Measurements from ENCODE around the gene SLC7A1. TPM values are rescaled to one million over a fixed set of nuclear protein-coding genes. Genes with fewer than 3 reads are reported as not detected.

The SLC7A1 gene
- total and polyA plus RNA-seq, 8 donors = 5.2 to 143 (median 32.9) TPM

DNA sequence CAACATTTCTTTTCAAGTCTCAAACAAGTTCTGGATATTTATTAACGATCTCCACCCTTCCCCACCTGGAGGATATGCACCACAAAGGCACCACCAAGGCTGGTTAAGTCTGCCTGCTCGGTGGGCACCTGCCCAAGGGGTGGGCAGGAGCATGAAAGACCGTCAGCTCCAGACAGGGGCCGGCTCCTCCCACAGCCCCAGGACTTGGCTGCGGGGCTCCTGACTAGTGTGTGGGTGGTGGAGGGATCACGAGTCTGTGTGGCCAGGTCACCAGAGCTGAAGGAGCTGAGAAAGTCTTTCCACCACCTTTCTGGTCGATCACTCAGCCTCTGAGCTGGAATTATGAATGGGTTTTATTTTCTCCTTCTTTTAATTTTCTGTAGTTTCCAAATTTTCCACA, 7.8 kb downstream of the SLC7A1 start:
- Histone ChIP-seq H3K36me3 (no peaks in the 10 kb centered on the region), H3K27me3 (no peaks in the 10 kb centered on the region), H3K27ac (peak overlapping the region in 1 of 4 donors; percentile 44), H3K9me3 (no peaks in the 10 kb centered on the region), H3K4me1 (peaks cover 0 to 11% (median 3%) of the 10 kb centered on the region in 3 donors), H3K4me3 (no peak overlapping the region)
- no peak for FAIRE-seq
- no peak for DNase-seq
- TF ChIP-seq, protein P1, sequence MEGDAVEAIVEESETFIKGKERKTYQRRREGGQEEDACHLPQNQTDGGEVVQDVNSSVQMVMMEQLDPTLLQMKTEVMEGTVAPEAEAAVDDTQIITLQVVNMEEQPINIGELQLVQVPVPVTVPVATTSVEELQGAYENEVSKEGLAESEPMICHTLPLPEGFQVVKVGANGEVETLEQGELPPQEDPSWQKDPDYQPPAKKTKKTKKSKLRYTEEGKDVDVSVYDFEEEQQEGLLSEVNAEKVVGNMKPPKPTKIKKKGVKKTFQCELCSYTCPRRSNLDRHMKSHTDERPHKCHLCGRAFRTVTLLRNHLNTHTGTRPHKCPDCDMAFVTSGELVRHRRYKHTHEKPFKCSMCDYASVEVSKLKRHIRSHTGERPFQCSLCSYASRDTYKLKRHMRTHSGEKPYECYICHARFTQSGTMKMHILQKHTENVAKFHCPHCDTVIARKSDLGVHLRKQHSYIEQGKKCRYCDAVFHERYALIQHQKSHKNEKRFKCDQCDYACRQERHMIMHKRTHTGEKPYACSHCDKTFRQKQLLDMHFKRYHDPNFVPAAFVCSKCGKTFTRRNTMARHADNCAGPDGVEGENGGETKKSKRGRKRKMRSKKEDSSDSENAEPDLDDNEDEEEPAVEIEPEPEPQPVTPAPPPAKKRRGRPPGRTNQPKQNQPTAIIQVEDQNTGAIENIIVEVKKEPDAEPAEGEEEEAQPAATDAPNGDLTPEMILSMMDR (IDR thresholded peaks at IDR 0.05) = no peak
- intact Hi-C loops (cut with DNase I) = no loop called here
- peak in 2 of 4 donors; percentile 53 to 69 for ATAC-seq
- WGBS, 2 donors = 44 to 46% methylated on average over 7 of the region's 7 CpGs

DNA sequence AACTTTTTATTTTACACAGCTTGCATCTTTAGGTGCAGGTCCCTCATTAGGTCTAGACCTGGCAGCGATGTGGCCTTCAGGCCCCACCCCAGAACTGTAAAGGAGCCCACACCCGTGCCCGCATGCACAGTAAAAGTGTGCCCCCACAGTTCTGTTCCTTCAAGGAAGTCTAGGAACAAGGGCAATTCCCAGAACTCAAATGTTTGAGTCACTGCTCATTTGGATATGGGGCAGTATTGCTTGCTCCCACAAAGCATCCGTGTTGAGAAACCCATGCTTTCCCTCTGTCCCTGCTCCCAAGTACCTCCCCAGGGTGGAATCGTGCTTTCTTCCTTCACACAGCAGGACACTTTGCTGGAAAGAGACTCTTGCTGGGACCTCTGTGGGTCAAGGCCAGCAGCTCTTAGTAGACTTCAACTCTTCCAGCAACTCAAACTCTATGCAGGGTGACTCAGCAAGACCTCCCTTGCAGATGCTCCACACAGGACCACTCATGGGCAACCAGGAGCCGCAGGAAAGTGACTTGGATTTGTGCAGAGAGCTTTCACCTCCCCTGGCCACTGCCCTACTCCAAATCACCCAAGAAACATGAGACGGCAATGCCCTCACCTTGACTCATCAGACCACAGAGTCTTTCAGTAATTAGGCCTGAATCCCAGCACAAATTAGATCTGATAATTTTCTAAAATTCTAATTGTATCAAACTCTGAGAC, 12.3 kb downstream of the SLC7A1 start:
- DNase-seq (no peak), ATAC-seq (no peak), FAIRE-seq (no peak)
- intact Hi-C loops (cut with DNase I) = no loop called here
- peaks cover 5 to 25% (median 10%) of the 10 kb centered on the region in 3 donors for H3K4me1 ChIP-seq
- no peak overlapping the region for H3K4me3 ChIP-seq
- no peaks in the 10 kb centered on the region for H3K27me3 ChIP-seq
- H3K27ac ChIP-seq = no peak overlapping the region
- no peaks in the 10 kb centered on the region for H3K36me3 ChIP-seq
- 81 to 85% methylated on average over 7 of the region's 7 CpGs for WGBS, 2 donors
- H3K9me3 ChIP-seq = no peaks in the 10 kb centered on the region
- TF ChIP-seq, protein P1 (IDR thresholded peaks at IDR 0.05) = no peak

DNA sequence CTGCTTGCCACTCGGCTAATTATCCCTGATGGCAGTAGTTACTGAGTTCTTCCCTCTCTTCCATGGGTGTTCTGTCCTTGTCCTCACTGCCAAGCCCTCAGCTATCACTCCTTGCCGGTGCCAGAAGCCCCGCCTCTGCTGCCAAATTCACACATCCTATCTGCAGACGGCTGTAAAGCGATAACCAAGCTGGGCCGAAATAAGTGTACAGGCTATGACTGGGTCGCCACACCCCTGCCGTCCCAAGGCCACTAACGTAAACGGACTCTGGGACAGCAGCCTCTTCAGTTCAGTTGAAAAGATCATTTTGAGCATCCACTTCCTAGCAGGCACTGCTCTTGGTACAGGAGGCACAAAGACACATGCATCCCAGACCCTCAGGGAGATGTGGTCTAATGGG, 13.3 kb downstream of the SLC7A1 start:
- ATAC-seq = peak in 3 of 4 donors; percentile 9 to 43 (median 32)
- TF ChIP-seq, protein P1 (IDR thresholded peaks at IDR 0.05) = no peak
- DNase-seq = no peak
- 35 to 48% methylated on average over 10 of the region's 10 CpGs for WGBS, 2 donors
- H3K9me3 ChIP-seq = no peaks in the 10 kb centered on the region
- no peak for FAIRE-seq
- H3K4me1 ChIP-seq = peaks cover 16 to 31% (median 17%) of the 10 kb centered on the region in 3 donors
- H3K36me3 ChIP-seq = no peaks in the 10 kb centered on the region
- intact Hi-C loops (cut with DNase I) = no loop called here
- no peak overlapping the region for H3K4me3 ChIP-seq
- H3K27me3 ChIP-seq = no peaks in the 10 kb centered on the region
- no peak overlapping the region for H3K27ac ChIP-seq

DNA sequence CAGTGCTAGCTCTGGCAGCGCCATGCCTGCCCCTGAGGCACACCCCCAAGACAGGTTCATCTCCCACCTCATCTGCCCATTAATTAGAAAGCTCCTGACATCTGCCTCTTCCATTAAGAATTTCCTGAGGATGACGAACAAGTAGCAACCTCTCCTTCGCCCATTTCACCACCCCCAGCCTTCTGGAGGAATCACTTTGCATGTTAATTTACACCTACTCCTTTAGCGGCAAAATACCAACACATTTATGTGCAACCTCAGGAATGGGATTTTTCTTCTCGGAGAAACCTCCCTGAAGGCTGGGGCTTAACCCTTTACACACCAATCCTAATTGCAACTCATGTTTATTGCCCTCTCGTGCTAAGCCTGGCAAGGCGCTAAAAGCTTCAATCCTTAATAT, 13.8 kb downstream of the SLC7A1 start:
- H3K36me3 ChIP-seq = no peaks in the 10 kb centered on the region
- no peak overlapping the region for H3K4me3 ChIP-seq
- H3K9me3 ChIP-seq = no peaks in the 10 kb centered on the region
- no peaks in the 10 kb centered on the region for H3K27me3 ChIP-seq
- no peak for ATAC-seq
- no peak for FAIRE-seq
- no peak for DNase-seq
- TF ChIP-seq, protein P1 (IDR thresholded peaks at IDR 0.05) = no peak
- H3K4me1 ChIP-seq = peaks cover 17 to 33% (median 19%) of the 10 kb centered on the region in 3 donors
- intact Hi-C loops (cut with DNase I) = no loop called here
- 68 to 74% methylated on average over 7 of the region's 7 CpGs for WGBS, 2 donors
- H3K27ac ChIP-seq = no peak overlapping the region

DNA sequence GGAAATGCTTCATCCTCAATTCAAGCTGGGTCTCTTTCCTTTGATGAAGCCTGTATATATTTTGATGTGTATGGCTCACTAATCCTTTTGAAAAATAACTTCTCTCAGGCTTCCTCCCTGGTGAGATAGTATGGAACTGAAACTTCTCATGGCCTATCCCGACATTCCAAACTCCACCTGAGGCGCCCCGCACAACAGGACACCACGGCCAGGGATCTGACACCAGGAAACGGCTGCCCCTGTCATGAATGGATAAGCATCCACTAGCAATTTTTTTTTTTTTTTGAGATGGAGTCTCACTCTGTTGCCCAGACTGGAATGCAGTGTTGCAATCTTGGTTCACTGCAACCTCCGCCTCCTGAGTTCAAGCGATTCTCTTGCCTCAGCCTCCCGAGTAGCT, 16.4 kb downstream of the SLC7A1 start:
- H3K9me3 ChIP-seq = no peaks in the 10 kb centered on the region
- WGBS, 2 donors = 89 to 90% methylated on average over 6 to 8 of the region's 8 CpGs
- ATAC-seq = no peak
- no peaks in the 10 kb centered on the region for H3K27me3 ChIP-seq
- H3K4me1 ChIP-seq = peaks cover 22 to 31% (median 25%) of the 10 kb centered on the region in 3 donors
- TF ChIP-seq, protein P1 (IDR thresholded peaks at IDR 0.05) = no peak
- no peaks in the 10 kb centered on the region for H3K36me3 ChIP-seq
- no peak overlapping the region for H3K27ac ChIP-seq
- H3K4me3 ChIP-seq = no peak overlapping the region
- intact Hi-C loops (cut with DNase I) = no loop called here
- no peak for DNase-seq
- no peak for FAIRE-seq
